Renal cortex interstitium (tissue), 15 donors: ENCODE measurements around the gene CRPPA. TPM values are rescaled to one million over a fixed set of nuclear protein-coding genes. Genes with fewer than 3 reads are reported as not detected.
"Not testable (repeated sequence)": the region's sequence is repeated elsewhere in the genome, so short reads cannot be mapped to it uniquely, and the experiment has no call there.

Source experiments
- DNase-seq, 11 donors: peaks; one replicate each; pipeline ENCODE4 v3.0.0-alpha.2; 2013; ENCODE audit warnings: low read depth in 9 of 11, low spot score in 4 of 11; ENCODE audit errors: extremely low read depth in 1 of 11
- long read RNA-seq, 16 experiments: transcript quantifications; one replicate each; lab custom pipeline, GENCODE V29; 2026
- polyA plus RNA-seq, 3 donors: library from polyadenylated mRNA; unstranded; fragments of 120-200 nt; gene quantifications; one replicate each; pipeline ENCODE4 v1.2.1, GENCODE V29; 2013; ENCODE audit not compliant: insufficient read length in 3 of 3

CRPPA gene
- polyA plus RNA-seq: 1 to 10 TPM; 4.1 to 4.5 (median 4.4) TPM
- long read RNA-seq, donor 1: 0 reads
- long read RNA-seq, donor 2: 0 reads
- long read RNA-seq, donor 3, full-length matches to known transcripts: 1 of 1 reads
- long read RNA-seq, donor 3, partial matches to known transcripts: 0 of 1 reads
- long read RNA-seq, donor 3, other reads (novel, unspliced or antisense): 0 of 1 reads
- long read RNA-seq, donor 4: 0 reads
- long read RNA-seq, donor 5: 0 reads
- long read RNA-seq, donor 6: 0 reads
- long read RNA-seq, donor 7, full-length matches to known transcripts: 1 of 1 reads
- long read RNA-seq, donor 7, partial matches to known transcripts: 0 of 1 reads
- long read RNA-seq, donor 7, other reads (novel, unspliced or antisense): 0 of 1 reads
- long read RNA-seq, donor 8: 0 reads
- long read RNA-seq, donor 9, full-length matches to known transcripts: 1 of 1 reads
- long read RNA-seq, donor 9, partial matches to known transcripts: 0 of 1 reads
- long read RNA-seq, donor 9, other reads (novel, unspliced or antisense): 0 of 1 reads
- long read RNA-seq, donor 10: 0 reads
- long read RNA-seq, donor 11, full-length matches to known transcripts: 2 of 2 reads
- long read RNA-seq, donor 11, partial matches to known transcripts: 0 of 2 reads
- long read RNA-seq, donor 11, other reads (novel, unspliced or antisense): 0 of 2 reads
- long read RNA-seq, donor 12: 0 reads
- long read RNA-seq, donor 13: 0 reads
- long read RNA-seq, donor 14: 0 reads
- long read RNA-seq, donor 15: 0 reads
- long read RNA-seq, donor 16, full-length matches to known transcripts: 2 of 2 reads
- long read RNA-seq, donor 16, partial matches to known transcripts: 0 of 2 reads
- long read RNA-seq, donor 16, other reads (novel, unspliced or antisense): 0 of 2 reads

GRCh38 chr7:16421333-16422102 lies at the start of gene CRPPA:
TSS of gene CRPPA (minus strand) at chr7:16421538. CDS start at chr7:16421322, 216 bp downstream.
- no peak for DNase-seq

DNA sequence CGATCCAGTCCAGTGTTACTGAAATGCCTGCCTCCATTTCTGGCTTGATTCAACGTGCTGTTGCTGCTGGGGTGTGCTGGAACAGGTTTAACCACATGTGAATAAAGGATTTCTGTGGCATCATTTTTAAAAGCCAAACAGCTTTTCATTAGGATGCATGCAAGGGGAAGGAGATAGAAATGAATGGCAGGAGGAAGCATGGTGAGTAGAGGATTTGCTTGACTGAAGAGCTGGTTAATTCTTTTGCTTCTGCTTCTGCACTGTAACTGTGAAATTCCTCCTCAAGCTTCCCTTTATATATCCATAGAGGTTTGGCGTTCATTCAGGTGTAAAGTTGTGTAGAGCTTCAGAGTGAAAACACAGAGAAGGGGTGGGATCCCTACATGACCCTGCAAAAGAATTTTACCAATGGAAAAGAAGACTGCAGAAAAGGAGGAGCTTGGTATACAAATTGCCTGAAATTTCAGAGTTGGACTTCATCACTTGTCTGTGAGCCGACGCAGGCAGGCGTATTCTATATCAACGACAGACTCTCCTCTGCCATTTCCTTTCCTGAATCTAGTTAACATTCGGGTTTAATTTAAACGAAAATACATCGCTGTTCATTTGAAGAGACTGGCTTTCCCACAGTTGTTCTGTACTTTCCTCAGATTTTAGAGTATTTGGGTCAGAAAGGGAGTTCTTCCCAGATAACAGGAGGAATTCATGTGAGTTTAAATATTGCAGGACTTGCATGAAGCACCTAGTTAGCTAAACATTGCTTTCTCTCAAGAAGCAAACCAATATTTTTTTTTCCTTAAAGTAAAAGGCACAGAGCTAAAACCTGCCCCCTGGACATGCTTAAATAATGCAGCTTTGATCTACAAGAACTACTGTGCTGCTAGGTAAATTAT lies 44.4 kb upstream of the CRPPA start, which contains the start of gene SOSTDC1:
TSS of gene SOSTDC1 (minus strand) at position 270 of the 893 bp plus-strand sequence. CDS start at position 200, 70 bp downstream.
- peak in 7 of 11 donors; percentile 23 to 72 (median 47) for DNase-seq

DNA sequence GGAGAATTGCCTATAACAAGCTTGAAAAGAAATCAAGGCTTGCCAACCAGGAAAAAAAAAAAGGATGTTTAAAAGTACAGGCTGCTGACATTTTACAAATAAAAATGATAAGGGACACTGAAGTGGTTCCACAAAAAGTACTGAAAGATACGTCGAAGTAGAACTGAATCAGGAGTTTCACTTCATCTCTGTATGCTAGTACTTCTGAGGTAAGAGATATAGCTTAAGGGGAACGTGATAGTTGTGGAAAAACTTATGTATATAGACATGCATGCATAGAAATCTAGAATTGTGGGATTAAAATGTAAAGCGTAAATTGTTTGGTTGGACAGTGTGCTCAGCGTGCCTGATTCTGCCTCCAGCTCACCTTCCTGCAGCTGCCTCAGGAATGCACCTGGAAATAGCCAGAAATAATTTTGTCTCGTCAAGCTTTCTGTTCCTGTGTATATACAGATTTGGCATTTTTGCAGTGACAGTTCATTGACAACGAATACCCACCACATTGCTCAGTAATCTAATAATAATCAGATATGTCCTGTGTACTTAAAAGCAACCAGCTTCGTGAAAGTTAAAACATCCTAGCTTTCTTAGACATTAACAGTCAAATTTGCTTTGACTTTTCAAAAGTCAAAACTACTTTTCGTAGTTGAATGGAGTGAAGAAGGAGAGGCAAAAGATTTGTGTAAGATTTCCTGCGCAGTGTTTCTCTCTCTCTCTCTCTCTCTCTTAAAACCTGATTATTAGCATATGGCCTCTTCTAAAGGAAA lies 42.8 kb upstream of the CRPPA start:
- DNase-seq: no peak

DNA sequence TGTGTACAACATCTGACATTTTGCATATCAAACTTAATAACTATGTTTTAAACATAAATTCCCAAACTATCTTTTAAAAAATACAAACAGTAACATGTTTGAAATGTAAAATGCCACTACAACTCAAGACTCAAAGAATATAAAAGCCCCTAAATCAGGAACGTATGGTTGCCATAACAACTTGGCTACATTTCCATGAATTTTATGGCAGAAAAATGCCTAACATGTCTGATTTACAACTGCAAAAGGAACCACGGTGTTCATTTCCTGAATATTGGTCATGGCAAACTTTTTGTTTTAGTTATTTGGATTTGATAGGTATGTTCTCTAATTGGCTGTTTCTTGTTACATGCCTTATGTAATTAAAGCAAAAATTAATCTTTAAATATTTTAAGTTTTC lies 42.2 kb upstream of the CRPPA start:
- peak in 1 of 11 donors; percentile 22 for DNase-seq

GRCh38 chr7:16462431-16462889 lies 41.1 kb upstream of the CRPPA start:
- no peak for DNase-seq

GRCh38 chr7:16460789-16461493 lies 39.6 kb upstream of the CRPPA start:
- no peak for DNase-seq

DNA sequence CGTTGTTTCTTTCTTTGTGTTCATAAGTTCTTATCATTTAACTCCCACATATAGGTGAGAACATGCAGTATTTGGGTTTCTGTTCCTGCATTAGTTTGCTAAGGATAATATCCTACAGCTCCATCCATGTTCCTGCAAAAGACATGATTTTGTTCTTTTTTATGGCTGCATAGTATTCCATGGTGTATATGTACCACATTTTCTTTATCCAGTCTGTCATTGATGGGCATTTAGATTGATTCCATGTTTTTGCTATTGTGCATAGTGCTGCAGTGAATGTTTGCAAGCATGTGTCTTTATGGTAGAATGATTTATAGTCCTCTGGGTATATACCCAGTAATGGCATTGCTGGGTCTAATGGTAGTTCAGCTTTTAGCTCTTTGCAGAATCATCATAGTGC lies 35.0 kb upstream of the CRPPA start:
- DNase-seq: not testable (repeated sequence)

DNA sequence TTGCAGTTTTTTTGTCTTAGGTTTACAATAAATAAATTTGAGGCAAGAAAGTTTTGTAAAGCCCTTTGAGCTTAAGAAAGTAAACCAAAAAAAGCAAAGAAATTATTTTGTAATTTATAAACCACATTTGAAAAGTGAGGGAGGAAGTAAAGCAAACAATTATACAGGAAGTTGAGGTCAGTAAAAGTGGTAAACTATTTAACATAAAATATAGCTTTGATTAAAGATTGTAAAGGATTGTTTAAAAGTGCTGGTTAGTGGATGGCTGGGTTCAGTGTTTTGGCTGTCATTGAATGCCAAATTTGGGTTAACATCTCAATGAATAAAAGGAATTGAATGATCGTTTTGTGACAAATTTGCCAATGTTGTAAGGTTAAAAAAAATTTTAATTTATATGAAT lies 34.3 kb upstream of the CRPPA start:
- no peak for DNase-seq

- no peak for DNase-seq
These were observed 29.0 kb upstream of the CRPPA start for GRCh38 chr7:16450366-16450765.

DNA sequence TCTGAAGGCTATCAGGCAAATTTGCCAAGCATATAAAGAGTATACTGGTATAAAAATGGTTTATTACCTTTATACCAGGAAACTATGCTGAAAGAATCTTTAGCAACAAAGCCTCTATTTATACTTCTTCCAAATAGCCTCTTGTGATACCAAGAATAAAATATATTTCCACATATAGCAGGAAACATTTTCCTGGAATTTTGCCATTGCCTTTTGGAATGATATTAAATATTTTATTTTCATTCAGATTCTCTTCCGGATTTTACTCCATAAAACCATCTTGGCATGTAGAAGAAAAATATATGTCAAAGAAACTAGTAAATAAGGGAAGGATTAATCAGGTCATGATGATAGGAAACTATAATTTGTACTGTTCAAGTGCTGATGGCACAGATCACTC lies 26.5 kb upstream of the CRPPA start:
- DNase-seq: no peak

DNA sequence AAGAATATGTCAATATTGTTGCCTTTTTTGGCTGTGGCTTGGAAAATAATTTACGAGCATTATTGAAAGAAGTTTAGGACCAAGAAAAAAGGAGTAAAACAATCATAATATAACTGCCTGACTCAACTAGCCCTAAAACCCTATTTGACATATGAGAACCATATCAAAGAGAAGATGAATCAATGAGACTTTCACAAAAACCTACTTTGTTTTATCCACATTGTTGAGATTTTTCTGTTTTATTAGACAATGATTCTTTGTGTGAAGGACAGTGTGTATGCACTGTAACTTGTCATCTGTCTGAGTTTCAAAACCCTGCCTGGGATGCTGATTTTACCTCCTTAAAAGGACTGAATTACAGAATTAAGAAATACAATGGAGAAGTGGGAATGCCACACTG lies 25.2 kb upstream of the CRPPA start:
- no peak for DNase-seq

DNA sequence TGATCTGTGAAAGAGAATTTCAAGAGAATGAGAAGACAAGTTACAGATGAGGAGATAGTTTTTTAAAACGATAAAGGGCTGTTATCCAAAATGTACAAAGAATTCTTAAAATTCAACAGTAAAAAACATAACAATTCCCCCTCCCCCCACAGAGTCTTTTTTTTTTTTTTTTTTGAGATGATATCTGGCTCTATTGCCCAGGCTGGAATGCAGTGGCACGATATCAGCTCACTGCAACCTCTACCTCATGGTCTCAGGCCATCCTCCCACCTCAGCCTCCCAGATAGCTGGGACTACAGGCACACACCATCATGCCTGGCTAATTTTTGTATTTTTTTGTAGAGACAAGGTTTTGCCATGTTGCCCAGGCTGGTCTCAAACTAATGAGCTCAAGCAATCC lies 22.5 kb upstream of the CRPPA start:
- DNase-seq: not testable (repeated sequence)

GRCh38 chr7:16438988-16439387 lies 17.6 kb upstream of the CRPPA start:
- DNase-seq: no peak

GRCh38 chr7:16436306-16436705 lies 15.0 kb upstream of the CRPPA start:
- no peak for DNase-seq

- no peak for DNase-seq
These were observed 12.3 kb upstream of the CRPPA start for GRCh38 chr7:16433568-16434122.

DNA sequence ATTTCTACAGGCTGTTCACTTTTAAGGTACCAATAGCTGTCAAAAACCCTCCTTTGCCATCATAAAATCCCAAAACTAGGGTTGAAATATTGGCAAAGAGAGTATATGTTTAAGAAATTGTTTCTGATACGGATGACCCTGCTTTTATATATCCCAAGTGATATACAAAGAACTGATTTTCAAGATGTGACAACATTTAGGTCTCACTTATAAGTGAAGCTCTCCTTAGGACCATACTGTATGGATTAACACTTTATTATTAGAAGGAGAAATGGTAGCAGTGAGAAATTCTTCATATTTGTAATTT lies 11.0 kb upstream of the CRPPA start:
- no peak for DNase-seq
